H7 (cell line): ENCODE data around the gene RHOBTB3. TPM values are rescaled to one million over a fixed set of nuclear protein-coding genes. Genes with fewer than 3 reads are reported as not detected.
A peak's percentile ranks its signal among the peaks of the same experiment; 100 is the strongest.
"Not testable (repeated sequence)": the region's sequence is repeated elsewhere in the genome, so short reads cannot be mapped to it uniquely, and the experiment has no call there.

Source experiments
- DNase-seq: peaks from one replicate; pipeline ENCODE4 v3.0.0; 2012
- H3K27me3 ChIP-seq: 2 replicates; pipeline ENCODE4 v1.6.0; 2011; ENCODE audit warnings: mild to moderate bottlenecking, low read length; ENCODE audit not compliant: control insufficient read depth, insufficient read depth
- H3K36me3 ChIP-seq: replicated peaks from 2 replicates; pipeline ENCODE4 v1.5.1; 2011; ENCODE audit warnings: low read length; ENCODE audit not compliant: control insufficient read depth, insufficient read depth
- H3K4me3 ChIP-seq: 2 replicates; pipeline ENCODE4 v1.5.1; 2011; ENCODE audit warnings: low read depth, mild to moderate bottlenecking, control low read depth, low read length, moderate library complexity; ENCODE audit not compliant: insufficient read depth
- total RNA-seq: library from RNA; depleted of rRNA; stranded (reverse); fragments of >200 nt; shearing (Covaris generic); gene quantifications from 2 replicates; pipeline ENCODE4 v1.2.3, GENCODE V29; 2014; rRNA removed

RHOBTB3 gene, protein sequence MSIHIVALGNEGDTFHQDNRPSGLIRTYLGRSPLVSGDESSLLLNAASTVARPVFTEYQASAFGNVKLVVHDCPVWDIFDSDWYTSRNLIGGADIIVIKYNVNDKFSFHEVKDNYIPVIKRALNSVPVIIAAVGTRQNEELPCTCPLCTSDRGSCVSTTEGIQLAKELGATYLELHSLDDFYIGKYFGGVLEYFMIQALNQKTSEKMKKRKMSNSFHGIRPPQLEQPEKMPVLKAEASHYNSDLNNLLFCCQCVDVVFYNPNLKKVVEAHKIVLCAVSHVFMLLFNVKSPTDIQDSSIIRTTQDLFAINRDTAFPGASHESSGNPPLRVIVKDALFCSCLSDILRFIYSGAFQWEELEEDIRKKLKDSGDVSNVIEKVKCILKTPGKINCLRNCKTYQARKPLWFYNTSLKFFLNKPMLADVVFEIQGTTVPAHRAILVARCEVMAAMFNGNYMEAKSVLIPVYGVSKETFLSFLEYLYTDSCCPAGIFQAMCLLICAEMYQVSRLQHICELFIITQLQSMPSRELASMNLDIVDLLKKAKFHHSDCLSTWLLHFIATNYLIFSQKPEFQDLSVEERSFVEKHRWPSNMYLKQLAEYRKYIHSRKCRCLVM
- total RNA-seq = 23.0 and 45.6 TPM in 2 replicates

DNA sequence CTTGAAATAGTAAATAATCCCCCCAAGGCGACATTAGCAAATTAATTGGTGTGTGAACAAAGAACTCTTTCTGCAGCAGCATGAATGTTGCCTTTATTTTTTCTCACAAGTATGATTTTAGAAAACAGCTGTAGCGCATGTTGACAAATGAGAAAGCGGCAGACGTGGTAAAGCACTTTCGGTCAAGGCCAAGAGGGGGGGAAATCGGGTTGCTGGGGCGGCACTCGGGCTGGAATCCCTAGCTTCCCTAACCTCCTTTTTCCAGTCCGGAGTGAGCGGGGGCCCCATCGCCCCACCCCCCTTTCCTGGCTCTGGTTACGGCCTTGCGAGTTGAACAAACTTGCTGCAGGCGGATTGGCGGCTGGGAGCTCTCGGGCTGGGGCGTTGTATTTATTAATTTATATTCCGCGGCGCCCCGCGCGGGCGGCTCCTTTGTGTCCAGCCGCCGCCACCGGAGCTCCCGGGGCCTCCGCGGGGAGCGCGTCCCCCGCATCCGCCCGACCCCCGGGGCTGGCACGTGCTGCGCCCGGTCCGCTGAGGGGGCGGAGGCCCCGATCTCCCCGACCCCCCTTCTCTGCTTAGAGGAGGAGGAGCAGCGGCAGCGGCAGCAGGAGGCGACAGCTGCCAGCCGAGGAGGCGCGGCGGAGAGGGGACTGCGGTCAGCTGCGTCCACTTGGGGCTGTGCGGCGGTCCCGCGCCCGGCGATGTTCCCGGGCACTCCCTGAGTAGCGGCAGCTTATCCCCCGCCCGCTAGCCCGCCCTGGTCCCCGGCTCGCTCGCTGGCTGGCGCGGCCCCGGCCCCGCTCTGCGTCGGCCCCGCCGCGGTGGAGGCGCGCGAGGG is at the start of gene RHOBTB3:
RHOBTB3 (plus strand) TSS at position 607 of the 841 bp plus-strand sequence. CDS start 347 bp downstream, outside the sequence.
- peak within 1 kb of the TSS; percentile 79 for H3K4me3 ChIP-seq
- DNase-seq = peak; percentile 87
- H3K27me3 ChIP-seq = peaks cover 42% of the 10 kb centered on the region
- no peaks in the 10 kb centered on the region for H3K36me3 ChIP-seq

GRCh38 chr5:95682891-95683290 is 48.2 kb upstream of the RHOBTB3 start, which contains the start of gene SPATA9:
TSS of gene SPATA9 (minus strand) at chr5:95682991. CDS start at chr5:95682854, 137 bp downstream.
- no peak for DNase-seq
- H3K4me3 ChIP-seq = no peak within 1 kb of the TSS

DNA sequence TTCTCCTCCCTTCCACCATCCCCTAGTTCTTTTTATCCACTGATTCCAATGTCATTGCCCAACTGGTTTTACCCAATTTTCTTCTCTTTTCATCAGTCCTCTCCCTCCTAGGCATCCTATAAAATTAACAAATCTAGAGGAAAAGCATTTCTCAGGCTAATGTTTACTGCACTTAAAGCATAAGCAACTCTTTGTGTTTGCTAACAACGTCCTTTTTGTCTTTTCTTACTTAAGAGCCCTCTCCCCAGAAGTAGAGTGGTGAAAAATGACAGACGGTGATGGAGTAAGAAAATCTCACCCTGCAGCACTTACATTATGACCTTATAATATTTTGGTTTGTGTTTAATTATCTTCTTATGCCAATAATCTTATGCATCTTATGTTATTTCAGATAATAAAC is 46.8 kb upstream of the RHOBTB3 start:
- Histone ChIP-seq H3K4me3 (no peak overlapping the region), H3K27me3 (no peaks in the 10 kb centered on the region), H3K36me3 (no peaks in the 10 kb centered on the region)
- no peak for DNase-seq

More at GRCh38 chr5:95682891-95683290, 48.2 kb upstream of the RHOBTB3 start, which contains the start of gene SPATA9:
- Histone ChIP-seq H3K36me3 (no peaks in the 10 kb centered on the region), H3K27me3 (no peaks in the 10 kb centered on the region)

DNA sequence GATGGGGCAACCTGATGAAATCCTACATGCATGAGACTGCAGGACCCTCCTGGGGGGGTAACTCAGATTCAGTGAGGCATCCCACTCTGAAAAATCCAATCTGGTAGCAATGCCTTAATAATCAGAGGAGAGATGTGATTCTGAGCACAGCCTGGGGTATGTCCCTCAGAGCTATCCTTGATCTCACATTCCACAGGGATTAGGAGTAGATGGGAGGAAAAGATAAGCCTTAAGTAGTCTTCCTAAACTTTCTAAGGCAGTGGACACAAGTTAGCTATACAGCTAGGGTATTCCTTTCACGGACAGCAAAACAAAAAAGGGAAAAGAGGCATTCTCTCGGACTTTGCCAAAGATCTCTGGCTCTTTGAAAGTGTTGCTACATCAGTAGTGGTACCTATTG is 44.5 kb upstream of the RHOBTB3 start:
- DNase-seq = no peak
- no peaks in the 10 kb centered on the region for H3K27me3 ChIP-seq
- no peak overlapping the region for H3K4me3 ChIP-seq
- no peaks in the 10 kb centered on the region for H3K36me3 ChIP-seq

DNA sequence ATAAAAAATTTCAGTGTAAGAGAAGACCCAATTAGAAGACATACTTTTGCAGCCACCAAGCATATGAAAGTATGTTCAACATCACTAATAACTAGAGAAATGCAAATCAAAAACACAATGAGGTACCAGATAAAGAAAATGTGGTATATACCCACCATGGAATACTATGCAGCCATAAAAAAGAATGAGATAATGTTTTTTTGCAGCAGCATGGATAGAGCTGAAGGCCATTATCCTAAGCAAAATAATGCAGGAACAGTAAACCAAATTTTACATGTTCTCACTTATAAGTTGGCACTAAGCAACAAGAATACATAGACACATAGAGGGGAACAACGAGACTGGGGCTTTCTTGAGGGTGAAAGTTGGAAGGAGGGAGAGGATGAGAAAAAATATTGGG is 41.5 kb upstream of the RHOBTB3 start:
- no peak for DNase-seq
- H3K4me3 ChIP-seq = no peak overlapping the region
- H3K36me3 ChIP-seq = no peaks in the 10 kb centered on the region
- no peaks in the 10 kb centered on the region for H3K27me3 ChIP-seq

GRCh38 chr5:95690333-95690732 is 40.8 kb upstream of the RHOBTB3 start:
- H3K4me3 ChIP-seq = no peak overlapping the region
- no peaks in the 10 kb centered on the region for H3K36me3 ChIP-seq
- DNase-seq = no peak
- H3K27me3 ChIP-seq = no peaks in the 10 kb centered on the region

- H3K4me3 ChIP-seq = no peak overlapping the region
- H3K27me3 ChIP-seq = no peaks in the 10 kb centered on the region
- no peaks in the 10 kb centered on the region for H3K36me3 ChIP-seq
- no peak for DNase-seq
Measured at GRCh38 chr5:95697781-95698681, 33.1 kb upstream of the RHOBTB3 start.

- DNase-seq = no peak
- H3K36me3 ChIP-seq = no peaks in the 10 kb centered on the region
- no peak overlapping the region for H3K4me3 ChIP-seq
- no peaks in the 10 kb centered on the region for H3K27me3 ChIP-seq
Measured at GRCh38 chr5:95699337-95699736, 31.8 kb upstream of the RHOBTB3 start.

DNA sequence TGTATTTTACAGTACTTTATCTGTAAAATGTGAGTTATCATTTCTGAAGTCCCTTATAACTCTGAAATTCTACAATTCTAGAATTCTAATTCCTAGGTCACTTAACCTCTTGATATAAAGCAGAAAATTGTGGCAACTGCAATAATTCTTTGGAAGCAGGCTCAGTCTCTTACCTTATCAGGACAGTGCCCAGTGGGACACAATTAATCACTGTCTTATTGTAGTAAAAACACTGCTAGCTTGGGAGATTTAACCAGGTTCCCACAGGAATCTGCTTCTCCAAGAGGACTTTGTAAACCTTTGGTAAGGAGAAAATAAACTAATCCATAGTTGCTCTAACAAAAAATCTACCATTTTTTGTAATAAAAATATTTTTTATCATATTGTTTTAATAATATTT is 30.1 kb upstream of the RHOBTB3 start:
- no peaks in the 10 kb centered on the region for H3K27me3 ChIP-seq
- H3K4me3 ChIP-seq = no peak overlapping the region
- no peak for DNase-seq
- H3K36me3 ChIP-seq = no peaks in the 10 kb centered on the region

GRCh38 chr5:95704150-95704549 is 27.0 kb upstream of the RHOBTB3 start:
- DNase-seq = no peak
- Histone ChIP-seq H3K4me3 (no peak overlapping the region), H3K27me3 (no peaks in the 10 kb centered on the region), H3K36me3 (no peaks in the 10 kb centered on the region)

- not testable (repeated sequence) for H3K36me3 ChIP-seq, H3K27me3 ChIP-seq, DNase-seq, H3K4me3 ChIP-seq
Measured at GRCh38 chr5:95706196-95706595, 24.9 kb upstream of the RHOBTB3 start.

DNA sequence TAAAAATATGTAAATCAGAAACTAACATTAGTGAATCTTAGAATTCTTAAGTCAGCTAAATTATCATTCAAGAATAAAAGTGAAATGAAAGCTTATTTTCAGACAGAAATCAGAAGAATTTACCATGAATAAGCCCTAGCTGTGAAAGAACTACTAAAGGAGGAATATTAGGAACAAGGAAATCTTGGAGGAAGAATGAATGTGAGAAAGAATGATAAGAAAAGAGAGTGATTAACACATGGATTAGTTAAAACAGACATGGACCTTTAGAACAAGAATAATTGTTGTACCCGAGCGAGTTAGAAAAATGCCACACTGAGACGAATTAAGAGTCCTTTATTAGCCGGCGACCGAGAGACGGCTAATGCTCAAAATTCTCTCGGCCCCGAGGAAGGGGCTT is 24.1 kb upstream of the RHOBTB3 start:
- no peak overlapping the region for H3K4me3 ChIP-seq
- DNase-seq = no peak
- peaks cover 6% of the 10 kb centered on the region for H3K27me3 ChIP-seq
- H3K36me3 ChIP-seq = no peaks in the 10 kb centered on the region

DNA sequence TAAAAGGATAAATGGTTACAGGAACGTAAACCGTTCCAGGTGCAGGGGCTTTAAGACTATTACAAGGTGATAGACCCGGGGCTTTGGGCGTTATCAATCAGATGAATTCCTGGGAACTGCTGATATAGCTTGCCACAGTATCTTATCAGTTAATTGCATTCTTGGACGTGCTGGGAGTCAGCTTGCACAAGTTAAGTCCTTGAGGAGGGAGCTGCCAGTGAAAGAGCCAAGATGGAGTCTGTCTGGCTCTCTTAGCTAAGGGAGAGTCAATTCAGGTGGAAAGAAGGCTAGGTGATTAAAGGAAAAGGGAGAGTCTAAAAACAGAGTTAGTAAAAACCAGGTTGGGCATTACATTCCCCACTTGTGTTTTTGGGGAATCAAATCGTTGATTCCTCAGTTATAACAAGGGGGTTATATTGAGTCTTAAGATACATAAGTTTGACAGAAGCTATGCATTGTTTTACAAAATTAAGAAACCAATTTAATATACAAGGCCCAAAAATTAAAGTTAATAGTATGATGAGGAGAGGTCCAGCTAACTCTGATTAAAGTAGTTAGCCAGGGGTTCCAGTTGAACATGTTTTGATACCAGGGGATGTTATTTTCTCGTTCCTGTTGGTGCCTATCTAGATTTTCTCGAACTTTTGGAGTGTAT is 23.5 kb upstream of the RHOBTB3 start:
- not testable (repeated sequence) for H3K27me3 ChIP-seq, H3K4me3 ChIP-seq, DNase-seq, H3K36me3 ChIP-seq
